ENCODE measurements around the gene OLIG1. TPM values are rescaled to one million over a fixed set of nuclear protein-coding genes. Genes with fewer than 3 reads are reported as not detected.

The OLIG1 gene
- total and polyA plus RNA-seq, 10 of the 15 experiments (the other 5 are each of a cell fraction or from before 2014, with no cell fraction given), result not detected

DNA sequence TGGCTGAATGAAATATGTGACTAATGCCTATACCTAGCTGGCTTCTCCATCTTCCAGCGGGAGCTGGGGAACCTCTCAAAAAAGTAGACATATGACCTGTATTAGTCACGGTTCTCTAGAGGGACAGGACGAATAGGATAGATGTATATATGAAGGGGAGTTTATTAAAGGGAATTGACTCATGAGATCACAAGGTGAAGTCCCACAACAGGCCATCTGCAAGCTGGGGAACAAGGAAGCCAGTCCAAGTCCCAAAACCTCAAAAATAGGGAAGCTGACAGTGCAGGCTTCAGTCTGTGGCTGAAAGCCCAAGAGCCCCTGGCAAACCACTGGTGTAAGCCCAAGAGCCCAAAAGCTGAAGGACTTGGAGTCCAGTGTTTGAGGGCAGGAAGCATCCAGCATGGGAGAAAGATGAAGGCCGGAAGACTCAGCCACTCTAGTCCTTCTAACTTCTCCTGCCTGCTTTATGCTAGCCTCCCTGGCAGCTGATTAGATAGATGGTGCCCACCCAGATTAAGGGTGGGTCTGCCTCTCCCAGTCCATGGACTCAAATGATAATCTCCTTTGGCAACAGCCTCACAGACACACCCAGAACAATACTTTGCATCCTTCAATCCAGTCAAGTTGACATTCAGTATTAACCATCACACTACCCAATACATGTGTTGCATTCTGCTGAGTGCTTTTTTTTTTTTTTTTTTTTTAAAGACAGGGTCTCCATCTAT lies 19.6 kb downstream of the OLIG1 start:
- Histone ChIP-seq H2AFZ (ENCODE audit: control insufficient read depth, low read depth, low read length) (no peak overlapping the region), H3K36me3 (ENCODE audit: control insufficient read depth in 2 of 2, insufficient read depth in 2 of 2, low read length in 1 of 2) (no peaks in the 10 kb centered on the region), H3K4me2 (ENCODE audit: control insufficient read depth, insufficient read depth) (no peak overlapping the region), H3K27ac (ENCODE audit: control insufficient read depth, insufficient read depth) (no peak overlapping the region), H3K79me2 (ENCODE audit: control insufficient read depth, insufficient read depth, low read length) (no peaks in the 10 kb centered on the region), H3K9me3 (replicated peaks; ENCODE audit: control insufficient read depth, insufficient read depth, low read length) (no peaks in the 10 kb centered on the region), H3K27me3 (replicated peaks in 1 of 2; ENCODE audit: control insufficient read depth in 2 of 2, insufficient read depth in 2 of 2, low read length in 1 of 2) (peaks cover 0 to 3% of the 10 kb centered on the region in 2 experiments; a peak in 1 of 4 replicates), H3K9ac (ENCODE audit: control insufficient read depth, insufficient read depth, low read length) (no peak overlapping the region), H3K4me3 (no peak overlapping the region), H4K20me1 (ENCODE audit: control insufficient read depth, insufficient read depth) (no peaks in the 10 kb centered on the region), H3K4me1 (ENCODE audit: control insufficient read depth, insufficient read depth, low read length) (no peaks in the 10 kb centered on the region)
- 37% methylated on average over 4 of the region's 4 CpGs for WGBS (ENCODE audit: insufficient coverage, insufficient replicate concordance, low lambda C conversion rate, missing lambda C conversion rate)
- in situ Hi-C loops (cut with MboI), result no loop called here
- ChIA-PET CTCF (no interaction called here), POLR2A (interaction anchor here (1.6 kb wide), 1 partner anchor 10 kb away, joined by 4 read pairs; no protein-coding TSS in a partner anchor), SMC1A (ENCODE audit: uncharacterized antibody, unreplicated experiment) (interaction anchor here (1.1 kb wide), 1 partner anchor 167 kb away, joined by 3 read pairs; no protein-coding TSS in a partner anchor), RAD21 (ENCODE audit: unreplicated experiment) (no interaction called here)
- TF ChIP-seq ZNF217 (IDR thresholded peaks at IDR 0.05) (no peak), RCOR1 (conservative IDR thresholded peaks at IDR 0.05; ENCODE audit: low read depth, low read length) (no peak), TBL1XR1 (IDR thresholded peaks at IDR 0.05; ENCODE audit: low read depth, low read length) (no peak), CBX5 (IDR thresholded peaks at IDR 0.05; ENCODE audit: low read depth) (no peak), STAT1 (conservative IDR thresholded peaks at IDR 0.05) (no peak), POLR2AphosphoS2 (IDR thresholded peaks at IDR 0.05; ENCODE audit: low read depth, low read length) (no peak), IKZF1 (conservative IDR thresholded peaks at IDR 0.05) (no peak), EED (IDR thresholded peaks at IDR 0.05; ENCODE audit: low read depth) (no peak), SMARCA5 (IDR thresholded peaks at IDR 0.05) (no peak), PAX8 (IDR thresholded peaks at IDR 0.05) (no peak), CEBPB (IDR thresholded peaks at IDR 0.05; ENCODE audit: borderline replicate concordance in 1 of 2, low read depth in 2 of 2, low read length in 2 of 2) (no peak), SPI1 (IDR thresholded peaks at IDR 0.05; ENCODE audit: borderline replicate concordance, insufficient read depth, low read depth, low read length) (no peak)
- TF ChIP-seq, protein P1, sequence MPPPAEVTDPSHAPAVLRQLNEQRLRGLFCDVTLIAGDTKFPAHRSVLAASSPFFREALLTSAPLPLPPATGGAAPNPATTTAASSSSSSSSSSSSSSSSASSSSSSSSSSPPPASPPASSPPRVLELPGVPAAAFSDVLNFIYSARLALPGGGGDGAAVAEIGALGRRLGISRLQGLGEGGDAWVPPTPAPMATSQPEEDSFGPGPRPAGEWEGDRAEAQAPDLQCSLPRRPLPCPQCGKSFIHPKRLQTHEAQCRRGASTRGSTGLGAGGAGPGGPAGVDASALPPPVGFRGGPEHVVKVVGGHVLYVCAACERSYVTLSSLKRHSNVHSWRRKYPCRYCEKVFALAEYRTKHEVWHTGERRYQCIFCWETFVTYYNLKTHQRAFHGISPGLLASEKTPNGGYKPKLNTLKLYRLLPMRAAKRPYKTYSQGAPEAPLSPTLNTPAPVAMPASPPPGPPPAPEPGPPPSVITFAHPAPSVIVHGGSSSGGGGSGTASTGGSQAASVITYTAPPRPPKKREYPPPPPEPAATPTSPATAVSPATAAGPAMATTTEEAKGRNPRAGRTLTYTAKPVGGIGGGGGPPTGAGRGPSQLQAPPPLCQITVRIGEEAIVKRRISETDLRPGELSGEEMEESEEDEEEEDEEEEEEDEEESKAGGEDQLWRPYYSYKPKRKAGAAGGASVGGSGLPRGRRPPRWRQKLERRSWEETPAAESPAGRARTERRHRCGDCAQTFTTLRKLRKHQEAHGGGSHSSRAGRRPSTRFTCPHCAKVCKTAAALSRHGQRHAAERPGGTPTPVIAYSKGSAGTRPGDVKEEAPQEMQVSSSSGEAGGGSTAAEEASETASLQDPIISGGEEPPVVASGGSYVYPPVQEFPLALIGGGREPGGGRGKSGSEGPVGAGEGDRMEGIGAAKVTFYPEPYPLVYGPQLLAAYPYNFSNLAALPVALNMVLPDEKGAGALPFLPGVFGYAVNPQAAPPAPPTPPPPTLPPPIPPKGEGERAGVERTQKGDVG (CRISPR knock-in tag; IDR thresholded peaks at IDR 0.05), result no peak
- TF ChIP-seq, protein P2, sequence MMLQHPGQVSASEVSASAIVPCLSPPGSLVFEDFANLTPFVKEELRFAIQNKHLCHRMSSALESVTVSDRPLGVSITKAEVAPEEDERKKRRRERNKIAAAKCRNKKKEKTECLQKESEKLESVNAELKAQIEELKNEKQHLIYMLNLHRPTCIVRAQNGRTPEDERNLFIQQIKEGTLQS (IDR thresholded peaks at IDR 0.05; ENCODE audit: borderline replicate concordance, extremely low read depth, low read depth, low read length), result no peak
- TF ChIP-seq, protein P3, sequence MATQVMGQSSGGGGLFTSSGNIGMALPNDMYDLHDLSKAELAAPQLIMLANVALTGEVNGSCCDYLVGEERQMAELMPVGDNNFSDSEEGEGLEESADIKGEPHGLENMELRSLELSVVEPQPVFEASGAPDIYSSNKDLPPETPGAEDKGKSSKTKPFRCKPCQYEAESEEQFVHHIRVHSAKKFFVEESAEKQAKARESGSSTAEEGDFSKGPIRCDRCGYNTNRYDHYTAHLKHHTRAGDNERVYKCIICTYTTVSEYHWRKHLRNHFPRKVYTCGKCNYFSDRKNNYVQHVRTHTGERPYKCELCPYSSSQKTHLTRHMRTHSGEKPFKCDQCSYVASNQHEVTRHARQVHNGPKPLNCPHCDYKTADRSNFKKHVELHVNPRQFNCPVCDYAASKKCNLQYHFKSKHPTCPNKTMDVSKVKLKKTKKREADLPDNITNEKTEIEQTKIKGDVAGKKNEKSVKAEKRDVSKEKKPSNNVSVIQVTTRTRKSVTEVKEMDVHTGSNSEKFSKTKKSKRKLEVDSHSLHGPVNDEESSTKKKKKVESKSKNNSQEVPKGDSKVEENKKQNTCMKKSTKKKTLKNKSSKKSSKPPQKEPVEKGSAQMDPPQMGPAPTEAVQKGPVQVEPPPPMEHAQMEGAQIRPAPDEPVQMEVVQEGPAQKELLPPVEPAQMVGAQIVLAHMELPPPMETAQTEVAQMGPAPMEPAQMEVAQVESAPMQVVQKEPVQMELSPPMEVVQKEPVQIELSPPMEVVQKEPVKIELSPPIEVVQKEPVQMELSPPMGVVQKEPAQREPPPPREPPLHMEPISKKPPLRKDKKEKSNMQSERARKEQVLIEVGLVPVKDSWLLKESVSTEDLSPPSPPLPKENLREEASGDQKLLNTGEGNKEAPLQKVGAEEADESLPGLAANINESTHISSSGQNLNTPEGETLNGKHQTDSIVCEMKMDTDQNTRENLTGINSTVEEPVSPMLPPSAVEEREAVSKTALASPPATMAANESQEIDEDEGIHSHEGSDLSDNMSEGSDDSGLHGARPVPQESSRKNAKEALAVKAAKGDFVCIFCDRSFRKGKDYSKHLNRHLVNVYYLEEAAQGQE (IDR thresholded peaks at IDR 0.05; ENCODE audit: low read depth, low read length), result no peak
- intact Hi-C loops (cut with micrococcal nuclease; ENCODE audit: unreplicated experiment), result no loop called here
- no peak for DNase-seq (ENCODE audit: low read depth, low spot score)
- FAIRE-seq, result no peak
- no TSS peak for BruUV-seq (replicated peaks)
- no peak for ATAC-seq
